Right ventricle myocardium superior (tissue), 1 donor: ENCODE measurements around the gene SLC4A4. TPM values are rescaled to one million over a fixed set of nuclear protein-coding genes. Genes with fewer than 3 reads are reported as not detected.

Experiments used
- ATAC-seq: fragments of 200-7000 bp; cut with Tn5 transposase; one replicate; pipeline ENCODE4 v1.9.1; 2020; ENCODE audit warnings: mild to moderate bottlenecking; ENCODE audit not compliant: poor library complexity
- DNase-seq: peaks from one replicate; pipeline ENCODE4 v3.0.0-alpha.2; 2020
- intact Hi-C: fragments of 100-400 bp; cut with DNase I; formaldehyde crosslinking; loops from one replicate; pipeline ENCODE4 v1.11.2; 2022
- long read RNA-seq: library from polyadenylated mRNA; unstranded; transcript quantifications from one replicate; pipeline ENCODE4 v2.0.0, GENCODE V29; 2021
- total RNA-seq: library from RNA; stranded (reverse); fragmentation: NEBNext Ultra II Directional; extraction: Animal tissue kit (Norgen Biotek cat#: 25700); gene quantifications from one replicate; pipeline ENCODE4 v1.2.1, GENCODE V29; 2021
- donor health status: DM: no; HTN: yes; CAD: no; lungs with severe emphysema.

The SLC4A4 gene
- 21.2 TPM for total RNA-seq
- long read RNA-seq, partial matches to known transcripts: 6 of 8 reads
- long read RNA-seq, other reads (novel, unspliced or antisense): 2 of 8 reads

- ATAC-seq (no peak), DNase-seq (no peak)
- intact Hi-C loops: no loop called here
Measured at GRCh38 chr4:71338846-71339593, at the start of gene SLC4A4. Gene SLC4A4, plus strand, starts transcription at chr4:71339020.

GRCh38 chr4:71290074-71290473 lies 48.7 kb upstream of the SLC4A4 start:
- ATAC-seq: no peak
- no peak for DNase-seq
- intact Hi-C loops: no loop called here

- DNase-seq (no peak), ATAC-seq (no peak)
- intact Hi-C loops: no loop called here
Measured at GRCh38 chr4:71290476-71290875, 48.3 kb upstream of the SLC4A4 start.

GRCh38 chr4:71292228-71292627 lies 46.6 kb upstream of the SLC4A4 start:
- intact Hi-C loops: no loop called here
- DNase-seq: no peak
- no peak for ATAC-seq

- DNase-seq (no peak), ATAC-seq (peak; percentile 52)
- intact Hi-C loops: no loop called here
Measured at GRCh38 chr4:71293705-71294104, 45.1 kb upstream of the SLC4A4 start.

GRCh38 chr4:71294301-71294700 lies 44.5 kb upstream of the SLC4A4 start:
- peak; percentile 39 for ATAC-seq
- no peak for DNase-seq
- intact Hi-C loops: no loop called here

- intact Hi-C loops: no loop called here
- ATAC-seq (no peak), DNase-seq (no peak)
Measured at GRCh38 chr4:71296945-71297344, 41.9 kb upstream of the SLC4A4 start.

GRCh38 chr4:71300362-71300761 lies 38.5 kb upstream of the SLC4A4 start:
- DNase-seq (no peak), ATAC-seq (no peak)
- intact Hi-C loops: no loop called here

- DNase-seq: no peak
- no peak for ATAC-seq
- intact Hi-C loops: no loop called here
Measured at GRCh38 chr4:71300964-71301363, 37.9 kb upstream of the SLC4A4 start.

- ATAC-seq (no peak), DNase-seq (no peak)
- intact Hi-C loops: no loop called here
Measured at GRCh38 chr4:71303287-71303686, 35.5 kb upstream of the SLC4A4 start.

GRCh38 chr4:71303850-71304249 lies 35.0 kb upstream of the SLC4A4 start:
- intact Hi-C loops: no loop called here
- no peak for DNase-seq
- ATAC-seq: no peak

- ATAC-seq (no peak), DNase-seq (no peak)
- intact Hi-C loops: no loop called here
Measured at GRCh38 chr4:71304289-71304850, 34.5 kb upstream of the SLC4A4 start.

GRCh38 chr4:71307729-71308128 lies 31.1 kb upstream of the SLC4A4 start:
- DNase-seq (no peak), ATAC-seq (no peak)
- intact Hi-C loops: no loop called here

GRCh38 chr4:71322425-71322824 lies 16.4 kb upstream of the SLC4A4 start:
- DNase-seq: no peak
- intact Hi-C loops: no loop called here
- ATAC-seq: peak; percentile 49

GRCh38 chr4:71333368-71333767 lies 5.5 kb upstream of the SLC4A4 start:
- intact Hi-C loops: no loop called here

GRCh38 chr4:71333960-71334359 lies 4.9 kb upstream of the SLC4A4 start:
- DNase-seq: no peak
- ATAC-seq: no peak
- intact Hi-C loops: no loop called here

More at GRCh38 chr4:71333368-71333767, 5.5 kb upstream of the SLC4A4 start:
- no peak for DNase-seq
- no peak for ATAC-seq

- intact Hi-C loops: no loop called here
- ATAC-seq (no peak), DNase-seq (no peak)
Measured at GRCh38 chr4:71334465-71334882, 4.3 kb upstream of the SLC4A4 start.

- intact Hi-C loops: no loop called here
- no peak for ATAC-seq
- DNase-seq: no peak
Measured at GRCh38 chr4:71343670-71344466, 5.0 kb downstream of the SLC4A4 start.

- DNase-seq (no peak), ATAC-seq (no peak)
- intact Hi-C loops: no loop called here
Measured at GRCh38 chr4:71346710-71347109, 7.9 kb downstream of the SLC4A4 start.

GRCh38 chr4:71348586-71348985 lies 9.8 kb downstream of the SLC4A4 start:
- ATAC-seq: no peak
- intact Hi-C loops: no loop called here
- DNase-seq: no peak
